SK-N-SH (cell line): ENCODE measurements around the gene NXNL2. TPM values are rescaled to one million over a fixed set of nuclear protein-coding genes. Genes with fewer than 3 reads are reported as not detected.

ENCODE experiments used
- CTCF ChIA-PET: fragments of 300-600, 350-600 bp; formaldehyde crosslinking; extraction: SDS; loops from one replicate; lab custom pipeline; 2021; lab: Yijun Ruan, JAX
- POLR2A ChIA-PET: fragments of 350-600 bp; sonication (Branson Sonifier 250); formaldehyde crosslinking; extraction: SDS; loops from one replicate; lab custom pipeline; 2020; ENCODE audit warnings: antibody characterized with exemption, inconsistent platforms; lab: Yijun Ruan, JAX
- DNase-seq: peaks from one replicate; pipeline ENCODE4 v3.0.0; 2012
- H2AFZ ChIP-seq: fragments of 200-600 bp; sonication (generic); 2 replicates; pipeline ENCODE4 v1.8.1; 2016; ENCODE audit warnings: antibody characterized with exemption, mild to moderate bottlenecking, low read depth
- H3F3A ChIP-seq: fragments of 200-600 bp; sonication (generic); replicated peaks from 2 replicates; pipeline ENCODE3; 2016; ENCODE audit warnings: antibody characterized with exemption, mild to moderate bottlenecking; ENCODE audit not compliant: insufficient read depth
- H3K27ac ChIP-seq, 2 experiments: fragments of 200-500 bp in 1 of 2; fragments of 200-600 bp in 1 of 2; sonication (Bioruptor generic) in 1 of 2; sonication (generic), shearing (Covaris generic) in 1 of 2; 2 replicates each; pipeline versions ENCODE4 v1.5.1 to v1.6.1; 2014 to 2016; ENCODE audit warnings: low read depth in 2 of 2, inconsistent platforms in 1 of 2, low read length in 1 of 2, mild to moderate bottlenecking in 1 of 2, mixed read lengths in 1 of 2
- H3K27me3 ChIP-seq: fragments of 200-600 bp; sonication (generic), shearing (Covaris generic); 2 replicates; pipeline ENCODE4 v1.6.1; 2016; ENCODE audit warnings: mixed run types; ENCODE audit not compliant: insufficient read depth
- H3K36me3 ChIP-seq, 2 experiments: fragments of 200-500 bp in 1 of 2; fragments of 200-600 bp in 1 of 2; sonication (Bioruptor generic) in 1 of 2; sonication (generic) in 1 of 2; replicated peaks in 1 of 2; 2 replicates each; pipeline versions ENCODE3 to v1.5.1; 2014 to 2016; ENCODE audit warnings: low read length in 1 of 2, mild to moderate bottlenecking in 1 of 2; ENCODE audit not compliant: insufficient read depth in 2 of 2, control insufficient read depth in 1 of 2
- H3K4me1 ChIP-seq, 2 experiments: fragments of 200-500 bp in 1 of 2; fragments of 200-600 bp in 1 of 2; sonication (Bioruptor generic) in 1 of 2; sonication (generic), shearing (Covaris generic) in 1 of 2; 2 replicates each; pipeline versions ENCODE4 v1.5.1 to v1.6.1; 2014 to 2016; ENCODE audit warnings: low read depth in 1 of 2, low read length in 1 of 2, mixed run types in 1 of 2; ENCODE audit not compliant: insufficient read depth in 2 of 2, control insufficient read depth in 1 of 2
- H3K4me2 ChIP-seq: fragments of 200-600 bp; sonication (generic), shearing (Covaris generic); 2 replicates; pipeline ENCODE4 v1.6.1; 2017; ENCODE audit warnings: mixed run types
- H3K4me3 ChIP-seq, 2 experiments: fragments of 200-500 bp in 1 of 2; fragments of 200-600 bp in 1 of 2; sonication (Bioruptor generic) in 1 of 2; sonication (generic), shearing (Covaris generic) in 1 of 2; 2 replicates each; pipeline versions ENCODE4 v1.5.1 to v1.8.1; 2014 to 2016; ENCODE audit warnings: low read depth in 2 of 2, inconsistent platforms in 1 of 2, low read length in 1 of 2, mild to moderate bottlenecking in 1 of 2, mixed read lengths in 1 of 2, moderate library complexity in 1 of 2
- H3K79me2 ChIP-seq: fragments of 200-600 bp; sonication (generic); 2 replicates; pipeline ENCODE4 v1.8.1; 2017; ENCODE audit warnings: mild to moderate bottlenecking; ENCODE audit not compliant: insufficient read depth
- H3K9ac ChIP-seq: fragments of 200-600 bp; sonication (generic); 2 replicates; pipeline ENCODE4 v1.6.1; 2017; ENCODE audit warnings: mixed run types
- H3K9me2 ChIP-seq: fragments of 200-600 bp; sonication (generic); 2 replicates; pipeline ENCODE4 v1.6.1; 2017; ENCODE audit warnings: mixed run types
- H3K9me3 ChIP-seq: fragments of 200-600 bp; sonication (generic); 2 replicates; pipeline ENCODE4 v1.6.1; 2017; ENCODE audit warnings: mixed run types, mild to moderate bottlenecking, moderate library complexity
- H4K20me1 ChIP-seq: fragments of 200-600 bp; sonication (generic); 2 replicates; pipeline ENCODE4 v1.6.1; 2017; ENCODE audit warnings: mild to moderate bottlenecking, mixed run types; ENCODE audit not compliant: insufficient read depth
- CHD2 ChIP-seq: fragments of 150-350 bp; IDR thresholded peaks from 2 replicates; pipeline ENCODE4 v1.6.1; 2018; ENCODE audit warnings: low read length; ENCODE audit not compliant: partially characterized antibody
- ELF1 ChIP-seq: IDR thresholded peaks from 2 replicates; pipeline ENCODE4 v1.4.0; 2012
- EP300 ChIP-seq, 2 experiments: IDR thresholded peaks; 2 replicates each; pipeline versions ENCODE4 v1.4.0 to v1.6.1; 2012; ENCODE audit warnings: borderline replicate concordance in 1 of 2, low read depth in 1 of 2, low read length in 1 of 2
- EZH2phosphoT487 ChIP-seq: fragments of 200-600 bp; sonication (generic); IDR thresholded peaks from 2 replicates; pipeline ENCODE4 v1.6.1; 2017; ENCODE audit warnings: low read depth, mixed run types, mild to moderate bottlenecking, antibody characterized with exemption, moderate library complexity, borderline replicate concordance
- FOXM1 ChIP-seq: IDR thresholded peaks from 2 replicates; pipeline ENCODE4 v1.4.0; 2012; ENCODE audit warnings: low read depth, mild to moderate bottlenecking
- GABPA ChIP-seq: IDR thresholded peaks from 2 replicates; pipeline ENCODE4 v1.4.0; 2012; ENCODE audit warnings: low read depth, mild to moderate bottlenecking
- GATA2 ChIP-seq: sonication (generic); formaldehyde crosslinking; IDR thresholded peaks from 2 replicates; pipeline ENCODE4 v1.5.0; 2020; ENCODE audit warnings: mild to moderate bottlenecking, missing genetic modification reagents
- JUND ChIP-seq: IDR thresholded peaks from 2 replicates; pipeline ENCODE4 v1.4.0; 2012
- MAX ChIP-seq: IDR thresholded peaks from 2 replicates; pipeline ENCODE4 v1.4.0; 2012; ENCODE audit warnings: low read depth
- MXI1 ChIP-seq: IDR thresholded peaks from 2 replicates; pipeline ENCODE4 v1.6.1; 2012; ENCODE audit warnings: mild to moderate bottlenecking, low read depth, low read length, improper control_type of control experiment
- NFIC ChIP-seq: IDR thresholded peaks from 2 replicates; pipeline ENCODE4 v1.4.0; 2012; ENCODE audit warnings: borderline replicate concordance
- PBX3 ChIP-seq: IDR thresholded peaks from 2 replicates; pipeline ENCODE4; 2012
- RCOR1 ChIP-seq: fragments of 150-350 bp; IDR thresholded peaks from 2 replicates; pipeline ENCODE4 v1.6.1; 2017; ENCODE audit warnings: antibody characterized with exemption, low read length
- SMC3 ChIP-seq: IDR thresholded peaks from 2 replicates; pipeline ENCODE4 v1.6.1; 2012; ENCODE audit warnings: low read depth, low read length, improper control_type of control experiment
- TCF12 ChIP-seq: IDR thresholded peaks from 2 replicates; pipeline ENCODE4 v1.4.0; 2012
- USF2 ChIP-seq: fragments of 150-350 bp; IDR thresholded peaks from 2 replicates; pipeline ENCODE4 v1.6.1; 2017; ENCODE audit warnings: antibody characterized with exemption, low read length, low read depth, borderline replicate concordance
- YY1 ChIP-seq: IDR thresholded peaks from 2 replicates; pipeline ENCODE4 v1.4.0; 2012; ENCODE audit warnings: low read depth, mild to moderate bottlenecking
- WGBS: methylation state at CpG from one replicate; pipeline ENCODE4 v1.1.6; 2017; ENCODE audit warnings: low lambda C conversion rate; 5-methylcytosine and 5-hydroxymethylcytosine counted together
- polyA plus RNA-seq, 3 experiments: library from polyadenylated mRNA; depleted of rRNA; stranded (reverse); fragments of >200 nt; gene quantifications; 2 replicates each; pipeline ENCODE4 v1.2.3, GENCODE V29; 2012

NXNL2 gene
- polyA plus RNA-seq, 1 of the 3 experiments (the other 2 are of a cell fraction), result 3.1 TPM

GRCh38 chr9:88555268-88555980, 20.4 kb downstream of the NXNL2 start:
- H3K9ac ChIP-seq, result no peak overlapping the region
- no peaks in the 10 kb centered on the region for H4K20me1 ChIP-seq
- no peak overlapping the region for H3K27ac ChIP-seq
- H3K36me3 ChIP-seq, result no peaks in the 10 kb centered on the region
- WGBS, result 68% methylated on average over 12 of the region's 12 CpGs
- H3K9me2 ChIP-seq, result no peaks in the 10 kb centered on the region
- no peaks in the 10 kb centered on the region for H3K27me3 ChIP-seq
- DNase-seq, result no peak
- no peaks in the 10 kb centered on the region for H3K9me3 ChIP-seq
- no peak overlapping the region for H2AFZ ChIP-seq
- no peaks in the 10 kb centered on the region for H3F3A ChIP-seq
- H3K4me1 ChIP-seq, result no peaks in the 10 kb centered on the region; a peak in 1 of 4 replicates
- TF ChIP-seq USF2 (no peak), TCF12 (no peak), MXI1 (no peak), NFIC (no peak), GABPA (no peak), ELF1 (no peak), SMC3 (no peak), PBX3 (no peak), RCOR1 (no peak), YY1 (no peak), FOXM1 (no peak), MAX (no peak)
- TF ChIP-seq, all 33 proteins: peak for 0
- Histone ChIP-seq H3K79me2 (no peaks in the 10 kb centered on the region), H3K4me2 (no peak overlapping the region), H3K4me3 (no peak overlapping the region)
- ChIA-PET POLR2A (no interaction called here), CTCF (interaction anchor here (1.0 kb wide), 1 partner anchor 544 kb away, joined by 3 read pairs; no protein-coding TSS in a partner anchor)

- no peak for TF ChIP-seq EP300 (IDR thresholded peaks at IDR 0.05; ENCODE audit: borderline replicate concordance in 1 of 2, low read depth in 1 of 2, low read length in 1 of 2)
- no peak for TF ChIP-seq JUND
- no peak for TF ChIP-seq USF2
- no peak for TF ChIP-seq GATA2
- TF ChIP-seq SMC3, result no peak
- TF ChIP-seq NFIC, result no peak
- TF ChIP-seq EZH2phosphoT487, result no peak
- TF ChIP-seq FOXM1, result no peak
- no peak for TF ChIP-seq YY1
- TF ChIP-seq CHD2, result no peak
- CTCF ChIA-PET, result interaction anchor here (0.6 to 1.3 kb wide), 2 partner anchors 25 to 100 kb away, joined by 3 read pairs; partner anchors contain the start of gene NXNL2
- H3K9ac ChIP-seq, result no peak overlapping the region
- POLR2A ChIA-PET, result no interaction called here
- H4K20me1 ChIP-seq, result no peaks in the 10 kb centered on the region
- no peak overlapping the region for H3K27ac ChIP-seq
- H3K4me3 ChIP-seq, result no peak overlapping the region
- 69% methylated on average over 7 of the region's 7 CpGs for WGBS
- H3K36me3 ChIP-seq, result no peaks in the 10 kb centered on the region
- no peaks in the 10 kb centered on the region for H3F3A ChIP-seq
- no peaks in the 10 kb centered on the region for H3K79me2 ChIP-seq
- no peak overlapping the region for H3K4me2 ChIP-seq
- H3K27me3 ChIP-seq, result no peaks in the 10 kb centered on the region
- H2AFZ ChIP-seq, result no peak overlapping the region
- no peaks in the 10 kb centered on the region for H3K9me2 ChIP-seq
- DNase-seq, result no peak
- H3K4me1 ChIP-seq, result no peaks in the 10 kb centered on the region
- no peaks in the 10 kb centered on the region for H3K9me3 ChIP-seq
Observed at GRCh38 chr9:88559661-88560060, 24.7 kb downstream of the NXNL2 start.
